Endometrium (tissue), 2 donors: Measurements from ENCODE around the gene CLSTN1.

Source experiments
- FAIRE-seq: peaks from 2 replicates; lab custom pipeline; 2012; peaks lifted over from hg19 to GRCh38; lab: Jason Lieb, UNC
- donor health status: control.
- donor health status: control.

CLSTN1 gene

GRCh38 chr1:9823943-9824701 is at the start of gene CLSTN1:
TSS of gene CLSTN1 (minus strand) at chr1:9823965. CDS start at chr1:9823733, 232 bp downstream.
- FAIRE-seq: no peak

- FAIRE-seq: no peak
Measured at GRCh38 chr1:9873385-9873784, 49.6 kb upstream of the CLSTN1 start.

- FAIRE-seq: no peak
Measured at GRCh38 chr1:9872430-9873165, 48.8 kb upstream of the CLSTN1 start.

GRCh38 chr1:9871707-9872425 is 48.1 kb upstream of the CLSTN1 start:
- FAIRE-seq: no peak

GRCh38 chr1:9871021-9871420 is 47.3 kb upstream of the CLSTN1 start:
- no peak for FAIRE-seq

GRCh38 chr1:9870572-9870971 is 46.8 kb upstream of the CLSTN1 start:
- no peak for FAIRE-seq

- FAIRE-seq: no peak
Measured at GRCh38 chr1:9869831-9870251, 46.1 kb upstream of the CLSTN1 start.

- FAIRE-seq: no peak
Measured at GRCh38 chr1:9868244-9868590, 44.5 kb upstream of the CLSTN1 start.

GRCh38 chr1:9867408-9868243 is 43.9 kb upstream of the CLSTN1 start:
- no peak for FAIRE-seq

- no peak for FAIRE-seq
Measured at GRCh38 chr1:9866836-9867235, 43.1 kb upstream of the CLSTN1 start.

- FAIRE-seq: no peak
Measured at GRCh38 chr1:9865724-9866123, 42.0 kb upstream of the CLSTN1 start.

- FAIRE-seq: no peak
Measured at GRCh38 chr1:9863371-9863770, 39.6 kb upstream of the CLSTN1 start.

GRCh38 chr1:9861360-9861759 is 37.6 kb upstream of the CLSTN1 start:
- FAIRE-seq: no peak

- no peak for FAIRE-seq
Measured at GRCh38 chr1:9860887-9861286, 37.1 kb upstream of the CLSTN1 start.

GRCh38 chr1:9859281-9860014 is 35.7 kb upstream of the CLSTN1 start:
- FAIRE-seq: no peak

- no peak for FAIRE-seq
Measured at GRCh38 chr1:9858293-9859035, 34.7 kb upstream of the CLSTN1 start.

GRCh38 chr1:9855186-9855585 is 31.4 kb upstream of the CLSTN1 start:
- no peak for FAIRE-seq

GRCh38 chr1:9853249-9853595 is 29.5 kb upstream of the CLSTN1 start:
- no peak for FAIRE-seq

GRCh38 chr1:9852410-9853248 is 28.9 kb upstream of the CLSTN1 start:
- no peak for FAIRE-seq

GRCh38 chr1:9852004-9852403 is 28.2 kb upstream of the CLSTN1 start:
- no peak for FAIRE-seq
